Measurements from ENCODE around the gene DYTN.

DYTN gene

DNA sequence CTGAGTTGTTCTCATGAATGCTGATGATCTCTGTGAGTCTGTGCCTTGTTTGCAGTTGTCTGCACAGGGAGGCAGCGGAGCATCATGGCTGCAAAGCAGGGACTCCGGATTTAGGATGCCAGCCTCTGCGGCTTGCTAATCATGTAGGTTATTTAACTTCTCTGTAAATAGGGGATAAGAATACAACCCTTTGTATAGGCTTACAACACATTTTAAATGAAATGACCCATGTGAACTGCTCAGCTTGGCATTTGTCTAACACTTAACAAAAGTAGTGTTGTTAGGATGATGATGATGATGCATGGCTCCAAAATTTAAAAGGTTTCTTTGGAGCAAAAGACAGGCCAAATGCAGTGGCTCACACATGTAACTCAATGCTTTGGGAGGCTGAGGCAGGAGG is 19.4 kb downstream of the DYTN start:
- no peak for DNase-seq

DNA sequence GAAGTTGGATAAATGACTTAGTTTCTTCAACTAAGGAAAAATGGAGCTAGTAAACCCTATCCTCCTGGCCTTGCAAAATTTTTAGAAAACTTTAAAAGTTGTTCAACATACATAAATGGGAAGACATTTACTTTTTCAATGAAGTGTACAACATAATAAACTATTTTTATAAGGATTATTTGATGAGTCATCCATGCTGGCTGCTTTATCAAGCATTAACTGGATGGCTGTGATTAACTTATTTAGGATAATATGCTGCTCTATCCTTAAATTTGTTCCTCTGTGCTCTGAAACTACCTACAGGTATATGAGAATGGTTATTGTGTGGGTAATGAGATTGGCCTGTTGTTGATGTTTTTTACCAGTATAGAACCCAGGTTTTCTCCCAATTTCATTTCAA is 21.3 kb downstream of the DYTN start:
- no peak for DNase-seq

DNA sequence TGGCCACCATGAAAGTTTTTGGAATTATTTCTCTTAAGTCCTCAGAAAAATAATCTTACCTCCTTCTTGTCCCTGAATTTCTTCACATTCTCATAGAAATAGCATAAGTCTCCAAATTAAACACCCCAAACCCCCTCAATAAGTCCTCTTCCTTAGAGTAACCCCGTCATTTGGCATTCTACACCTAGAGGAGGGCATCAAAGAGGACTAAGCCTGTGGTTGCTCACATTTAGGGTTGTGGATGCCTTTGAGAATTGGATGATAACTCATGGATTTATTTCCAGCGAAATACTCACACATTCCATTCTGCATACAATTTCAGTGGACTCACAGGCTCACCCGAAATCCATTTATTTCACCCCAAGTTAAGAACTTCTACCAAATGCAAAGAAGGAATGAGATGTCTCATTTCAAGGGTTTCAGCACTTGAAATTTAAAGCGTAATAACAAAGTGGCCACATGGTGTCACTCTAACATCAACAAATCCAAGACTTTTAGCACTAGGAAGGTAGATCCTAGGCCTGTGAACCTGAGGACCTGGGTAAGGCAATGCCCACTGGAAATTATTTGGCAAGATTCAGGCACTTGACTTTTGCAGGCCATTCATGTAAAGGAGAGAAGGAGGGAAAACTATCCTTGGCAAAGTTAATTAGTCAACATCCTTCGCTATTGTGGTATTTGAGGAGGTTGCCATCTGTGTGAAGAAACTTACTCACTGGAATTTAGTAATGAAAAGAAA is 24.6 kb downstream of the DYTN start:
- peak in 1 of 2 donors; percentile 49 for DNase-seq

DNA sequence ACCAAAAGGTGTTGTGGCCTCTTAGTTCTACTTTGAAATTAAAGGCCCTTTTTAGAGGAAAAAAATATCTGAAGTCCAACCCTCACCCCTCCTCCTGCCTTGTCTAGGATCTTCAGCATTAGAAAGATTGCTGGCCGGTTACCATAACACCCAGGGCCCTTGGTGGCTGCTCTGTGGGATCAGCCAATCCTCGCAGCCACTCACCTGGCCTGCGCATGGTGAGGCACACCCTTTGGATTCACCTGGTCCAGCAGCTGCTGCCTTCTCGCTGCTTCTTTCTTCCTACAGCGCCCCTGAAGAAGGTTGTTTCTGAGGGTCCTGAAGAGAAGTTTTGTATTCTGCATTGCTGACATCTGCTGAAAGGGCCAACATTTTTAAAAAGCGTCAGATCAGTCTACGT is 25.2 kb downstream of the DYTN start:
- DNase-seq: no peak

DNA sequence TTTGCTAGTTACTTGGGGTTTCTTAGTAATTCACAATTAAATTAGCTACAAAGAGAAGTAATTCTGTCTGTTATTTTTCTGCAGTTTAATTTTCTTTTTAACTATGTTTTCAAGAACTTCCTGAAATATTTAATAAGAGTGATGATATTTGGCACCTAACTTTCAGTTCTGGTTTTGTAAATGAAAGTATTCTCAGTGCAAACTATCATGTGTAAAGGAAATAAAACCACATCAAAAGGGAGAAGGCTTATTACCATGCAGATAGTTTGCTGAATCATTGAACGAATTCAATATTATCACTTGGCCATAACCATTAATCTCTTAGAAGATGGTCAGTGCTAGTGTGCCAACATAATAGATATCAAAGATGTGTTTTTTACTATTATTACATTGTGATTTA is 29.2 kb downstream of the DYTN start:
- no peak for DNase-seq

DNA sequence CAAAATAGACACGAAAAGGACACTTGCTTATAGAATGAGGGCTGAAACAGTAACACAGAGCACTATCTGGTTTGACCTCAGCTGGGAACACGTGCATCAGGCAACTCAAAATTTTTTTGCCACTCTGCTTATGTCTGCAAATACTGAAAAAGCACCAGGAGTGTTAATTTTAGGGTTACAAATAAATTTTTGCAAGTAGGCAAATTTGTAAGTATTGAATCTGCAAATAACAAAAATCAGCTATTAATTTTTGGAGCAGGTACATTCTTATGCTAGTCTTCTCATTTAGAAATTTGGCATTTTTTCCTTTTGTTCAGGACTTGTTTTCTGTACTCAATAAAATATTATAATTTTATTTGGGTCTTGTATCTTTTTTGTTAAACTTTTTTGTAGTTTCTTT is 29.7 kb downstream of the DYTN start:
- no peak for DNase-seq

DNA sequence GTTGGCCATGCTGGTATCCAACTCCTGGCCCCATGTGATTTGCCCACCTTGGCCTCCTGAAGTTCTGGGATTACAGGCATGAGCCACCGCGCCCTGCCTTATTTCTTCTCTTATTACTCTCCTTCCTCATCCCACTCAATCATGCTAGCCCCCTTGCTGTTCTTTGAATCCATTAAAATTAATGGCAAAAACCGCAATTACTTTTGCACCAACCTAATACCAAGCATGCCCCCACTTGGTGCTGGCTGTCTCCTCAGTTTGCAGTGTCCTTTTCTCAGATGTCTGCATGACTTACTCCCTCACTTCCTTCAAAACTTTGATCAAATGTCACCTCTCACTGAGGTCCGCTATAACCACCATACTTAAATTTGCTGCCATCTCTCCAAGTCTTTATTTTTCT is 34.6 kb downstream of the DYTN start:
- DNase-seq: no peak

DNA sequence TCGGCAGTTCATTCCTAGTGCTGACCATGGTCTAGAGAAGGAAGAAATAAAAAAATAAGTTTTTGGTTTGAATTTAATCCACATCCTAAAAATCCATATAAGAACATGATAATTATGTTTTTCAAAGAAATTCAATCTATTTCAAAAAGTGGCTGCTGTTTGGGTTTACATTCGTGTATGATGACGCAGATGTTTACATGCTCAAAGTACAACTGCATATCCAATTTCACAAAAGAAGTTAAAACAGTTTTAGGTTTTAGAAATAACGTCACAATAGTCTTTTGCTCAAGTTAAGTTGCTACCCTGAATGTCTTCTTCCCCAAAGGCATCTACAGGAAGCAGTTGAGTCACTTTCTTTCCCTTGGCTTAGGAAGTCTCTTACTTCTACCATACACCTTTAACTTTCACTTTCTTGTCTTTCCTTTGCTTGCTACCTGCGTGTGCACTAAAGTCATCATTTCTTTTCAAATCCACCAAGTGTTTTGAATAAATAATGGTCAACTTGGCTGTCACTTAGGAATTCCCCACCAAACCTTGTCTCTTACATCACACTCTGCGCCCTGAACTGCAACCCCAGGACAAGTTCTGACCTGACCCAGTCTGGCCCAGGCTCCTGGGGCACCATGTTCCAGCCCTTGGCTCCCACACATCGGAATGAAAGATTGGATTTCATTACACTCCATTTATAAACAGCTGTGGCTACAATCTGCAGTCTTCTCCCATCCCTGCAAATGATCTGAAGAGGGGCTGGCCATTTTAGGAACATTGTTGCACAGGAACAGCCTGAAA is 47.5 kb downstream of the DYTN start:
- no peak for DNase-seq

DNA sequence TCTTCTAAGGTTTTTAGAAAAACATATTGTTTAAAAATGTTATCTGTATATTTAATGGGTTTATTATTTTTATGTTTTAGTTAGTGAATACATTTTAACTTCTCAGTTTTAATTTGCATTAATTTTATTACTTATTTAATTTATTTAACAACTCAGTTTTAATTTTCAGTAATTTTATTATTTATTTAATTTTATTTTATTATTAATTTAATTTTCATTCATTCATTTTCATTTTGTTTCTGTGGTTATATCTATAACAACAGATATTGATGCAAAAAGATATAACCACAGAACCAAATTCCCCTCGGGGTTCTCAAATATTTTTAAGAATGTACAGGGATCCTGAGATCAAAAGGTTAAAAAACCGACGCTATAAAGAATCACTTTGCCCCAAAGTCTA is 52.9 kb downstream of the DYTN start:
- DNase-seq: no peak

DNA sequence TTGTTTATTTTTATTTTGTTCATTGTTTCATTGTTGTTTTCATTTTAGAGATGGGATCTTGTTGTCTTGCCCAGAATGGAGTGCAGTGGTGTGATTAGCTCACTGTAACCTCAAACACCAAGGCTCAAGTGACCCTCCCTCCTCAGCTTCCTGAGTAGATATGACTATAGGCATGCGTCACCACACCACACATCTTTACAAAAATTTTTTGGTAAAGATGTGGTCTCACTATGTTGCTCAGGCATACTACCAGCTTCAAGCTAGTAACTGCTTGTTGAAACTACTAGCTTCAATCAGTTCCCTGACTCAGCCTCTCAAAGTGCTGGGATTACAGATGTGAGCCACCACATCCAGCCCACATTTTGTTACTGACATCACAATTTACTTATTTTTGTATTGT is 61.1 kb downstream of the DYTN start:
- no peak for DNase-seq

DNA sequence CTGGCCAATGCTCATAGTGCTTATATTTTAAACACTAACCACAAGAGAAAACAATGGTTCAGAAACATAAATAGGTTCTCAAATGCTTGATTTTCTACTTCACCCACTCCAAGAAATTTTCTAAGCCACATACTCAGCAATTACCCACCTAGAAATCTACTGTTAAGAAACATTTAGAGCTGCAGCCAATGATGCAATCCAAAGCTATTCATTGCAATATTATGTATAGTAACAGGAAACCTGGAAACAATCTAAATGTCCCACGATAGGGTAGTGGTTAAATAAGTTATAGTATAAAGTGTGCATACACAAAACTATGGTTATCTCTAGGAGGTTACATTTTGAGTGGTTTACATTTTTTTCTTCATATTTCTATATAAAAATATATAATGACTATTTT is 70.2 kb downstream of the DYTN start:
- DNase-seq: no peak

DNA sequence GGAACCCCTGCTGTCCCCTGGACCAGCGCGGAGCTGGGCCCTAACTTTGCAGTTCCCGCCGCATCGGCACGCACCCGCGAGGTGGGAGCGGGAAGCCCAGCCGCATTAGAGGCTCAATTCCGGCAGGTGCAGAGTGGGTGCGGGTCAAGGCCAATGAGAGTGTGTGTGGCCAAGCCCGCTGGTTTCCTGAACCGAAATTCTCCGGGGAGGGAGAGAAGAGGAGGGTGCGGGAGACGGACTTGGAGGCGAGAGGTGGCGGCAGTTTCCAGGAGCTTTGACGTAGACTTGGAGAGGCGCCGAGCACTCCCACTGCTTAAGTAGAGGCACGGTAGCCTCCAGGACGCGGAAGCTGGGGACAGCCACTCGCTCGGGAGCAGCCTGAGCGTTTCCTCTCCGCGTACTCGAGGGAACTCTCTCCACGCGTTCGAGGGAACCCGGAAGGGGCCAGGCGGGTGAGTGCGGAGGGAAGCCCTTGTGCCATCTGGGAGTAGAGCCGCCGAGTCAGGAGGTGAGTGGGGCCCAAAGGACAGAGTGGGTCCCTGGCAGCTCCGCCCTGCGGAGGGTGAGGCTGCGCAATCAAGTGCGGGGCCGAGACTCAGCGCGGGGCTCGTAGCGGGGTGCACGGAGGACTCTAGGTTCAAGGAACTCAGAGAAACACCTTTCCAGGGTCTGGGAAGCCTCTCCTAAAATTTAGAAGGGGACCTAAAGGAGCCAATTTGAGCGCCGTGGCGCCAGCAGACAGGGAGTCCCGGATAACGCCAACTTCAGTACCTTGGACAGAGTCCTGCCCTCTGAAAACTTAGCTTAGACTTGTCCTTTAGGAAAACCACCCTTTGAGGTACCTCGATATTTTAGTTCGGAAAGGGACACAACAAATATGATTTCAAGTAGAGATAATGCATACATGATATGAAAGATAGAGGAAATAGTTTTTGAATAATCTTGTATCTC is 75.8 kb downstream of the DYTN start, which contains the start of gene FAM237A:
TSS of gene FAM237A (plus strand) at position 413 of the 951 bp plus-strand sequence. CDS start 1,750 bp downstream, outside the sequence.
- no peak for DNase-seq

DNA sequence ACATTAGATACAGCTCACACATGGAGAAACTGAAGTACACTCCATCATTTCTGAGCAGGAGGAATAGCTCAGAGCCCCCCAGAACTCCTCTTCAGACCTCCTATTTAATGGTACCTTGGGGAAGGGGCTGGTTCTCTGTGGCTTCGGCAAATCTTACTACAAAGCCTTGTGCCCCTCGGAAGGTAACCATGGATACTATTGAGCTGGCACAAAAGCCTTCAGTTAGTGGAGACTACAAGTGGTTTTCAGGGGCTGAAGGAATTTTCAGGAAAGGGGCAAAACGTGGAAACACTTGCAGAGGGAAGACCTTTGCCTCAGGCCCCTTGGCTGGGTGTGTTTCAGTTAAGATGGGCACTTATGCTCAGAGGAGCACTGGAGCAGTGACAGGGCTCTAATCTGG is 77.0 kb downstream of the DYTN start:
- no peak for DNase-seq

DNA sequence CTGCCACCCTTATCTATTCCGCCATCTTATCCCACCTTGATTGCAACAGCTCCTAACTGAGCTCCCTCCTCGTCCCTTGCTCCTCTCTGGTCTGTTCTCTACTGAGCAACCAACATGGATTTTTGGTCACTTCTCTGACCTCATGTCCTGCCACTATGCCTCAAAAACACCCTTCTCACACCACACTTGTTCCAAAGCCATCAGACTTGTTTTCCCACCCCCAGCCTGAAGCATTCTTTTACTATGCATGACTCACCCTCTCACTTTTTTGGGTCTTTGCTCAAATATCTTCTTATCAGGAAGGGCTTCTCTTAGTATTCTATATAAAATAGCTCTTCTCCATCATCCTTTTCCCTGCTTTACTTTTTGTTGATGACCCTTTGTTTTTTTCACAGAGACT is 78.6 kb downstream of the DYTN start:
- no peak for DNase-seq

DNA sequence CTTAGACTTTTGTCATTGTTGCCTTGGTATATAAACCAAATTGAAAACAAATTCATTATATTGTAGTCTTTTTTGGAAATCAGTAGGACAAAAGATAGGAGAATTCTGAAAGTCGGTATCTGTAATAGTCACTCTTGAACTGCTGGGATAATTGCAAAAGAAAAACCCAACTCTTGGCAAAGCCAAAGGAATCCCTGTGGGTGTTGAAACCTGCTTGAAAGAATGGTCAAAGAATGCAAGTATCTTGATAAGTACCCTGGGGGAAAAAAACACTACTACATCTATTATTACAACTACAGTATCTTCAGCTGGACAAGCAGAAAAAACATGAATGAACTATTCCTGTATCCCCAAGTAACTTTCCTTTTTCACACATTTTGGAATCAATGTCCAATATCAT is 83.2 kb downstream of the DYTN start:
- no peak for DNase-seq

DNA sequence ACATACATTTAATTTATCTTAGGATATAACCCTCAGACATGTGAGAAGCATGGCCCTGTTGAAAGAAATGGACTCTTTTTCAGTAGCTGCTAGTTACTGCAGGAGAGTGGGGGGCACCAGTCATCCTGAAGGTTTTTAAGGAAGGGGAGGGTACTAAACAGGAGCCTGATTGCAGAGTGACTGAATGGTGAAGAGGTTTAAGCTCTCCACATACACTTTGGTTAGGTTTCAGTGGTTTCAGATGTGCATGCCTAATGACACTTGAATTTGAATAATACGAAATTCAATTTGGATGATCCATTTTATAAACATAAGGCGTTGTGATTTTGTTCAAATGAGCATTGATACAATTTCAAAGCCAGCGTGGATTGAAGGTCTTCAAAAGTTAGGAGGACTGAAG is 86.9 kb downstream of the DYTN start:
- no peak for DNase-seq

DNA sequence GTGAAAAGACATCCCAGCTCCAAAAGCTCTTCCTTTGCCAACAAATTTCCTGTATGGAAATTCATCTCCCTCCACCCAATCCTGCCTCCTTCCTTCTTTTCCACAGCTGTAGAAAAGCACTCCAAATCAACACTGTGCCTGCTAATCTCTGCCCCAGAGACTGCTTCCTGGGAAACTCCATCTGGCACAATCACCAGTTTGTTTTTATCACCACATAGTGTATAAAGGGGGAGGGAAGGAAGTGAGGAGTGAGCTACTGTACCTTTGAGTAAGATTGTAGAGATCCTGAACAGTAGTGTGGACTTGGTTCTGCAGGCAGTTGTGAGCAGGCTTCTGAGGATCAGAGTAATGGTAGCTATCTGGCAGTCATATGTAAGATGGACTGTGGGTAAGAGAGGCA is 90.6 kb downstream of the DYTN start:
- DNase-seq: no peak

DNA sequence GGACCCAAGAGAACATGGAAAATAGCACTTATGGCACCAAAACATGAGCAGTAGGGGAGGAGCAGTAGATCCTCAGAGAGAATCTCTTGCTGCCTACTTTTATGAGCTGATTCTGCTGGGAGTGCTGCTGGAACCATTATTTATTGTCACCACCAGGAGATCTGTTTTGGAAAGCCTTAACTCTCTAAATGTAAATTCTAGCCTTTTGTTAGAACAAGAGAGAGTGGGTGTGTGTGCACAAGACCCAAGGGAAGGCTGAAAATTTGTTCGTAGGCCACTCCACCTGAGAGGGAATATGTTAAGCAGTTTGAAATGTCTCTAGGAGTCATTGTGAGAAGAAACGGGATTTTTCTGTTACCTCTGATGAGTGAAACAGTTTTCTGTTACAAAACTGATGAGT is 92.1 kb downstream of the DYTN start:
- DNase-seq: no peak

DNA sequence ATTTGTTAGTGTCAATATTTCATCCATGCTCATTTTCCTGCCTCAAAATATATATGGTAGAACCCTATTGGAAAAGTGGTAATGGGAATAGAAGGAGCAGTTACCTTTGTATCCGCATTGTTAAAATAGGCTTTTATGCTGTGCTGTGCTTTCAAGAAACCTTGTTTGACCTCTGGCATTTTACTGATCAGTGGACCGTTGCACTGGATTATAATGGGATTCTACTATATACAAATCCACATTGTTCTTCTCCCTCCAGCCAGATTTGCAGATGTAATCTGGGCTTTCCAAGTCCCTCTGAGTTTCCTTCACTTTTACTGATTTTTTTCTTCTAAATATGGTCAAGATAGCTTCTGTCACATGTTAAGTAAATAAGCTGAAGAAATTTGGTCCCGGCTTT is 99.2 kb downstream of the DYTN start:
- DNase-seq: no peak

DNA sequence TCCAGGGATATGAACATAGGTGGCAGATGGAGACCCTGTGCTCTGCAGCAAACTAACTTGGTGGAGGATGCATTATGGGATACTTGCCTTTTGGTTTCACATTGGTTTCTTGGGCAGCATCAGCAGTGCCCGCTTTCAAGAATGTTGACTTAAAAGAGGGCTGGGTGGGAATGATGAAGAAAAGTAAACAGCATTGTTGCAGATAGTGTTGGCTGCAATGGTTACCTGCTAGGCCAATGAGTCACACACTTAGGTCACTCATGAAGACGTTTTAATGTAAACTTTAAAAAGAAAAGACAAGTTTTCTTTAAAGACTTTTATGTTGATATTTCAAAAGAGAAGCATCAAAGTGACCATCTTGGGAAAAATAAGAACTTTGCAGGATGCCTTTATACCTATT is 102.0 kb downstream of the DYTN start:
- DNase-seq: no peak

DNA sequence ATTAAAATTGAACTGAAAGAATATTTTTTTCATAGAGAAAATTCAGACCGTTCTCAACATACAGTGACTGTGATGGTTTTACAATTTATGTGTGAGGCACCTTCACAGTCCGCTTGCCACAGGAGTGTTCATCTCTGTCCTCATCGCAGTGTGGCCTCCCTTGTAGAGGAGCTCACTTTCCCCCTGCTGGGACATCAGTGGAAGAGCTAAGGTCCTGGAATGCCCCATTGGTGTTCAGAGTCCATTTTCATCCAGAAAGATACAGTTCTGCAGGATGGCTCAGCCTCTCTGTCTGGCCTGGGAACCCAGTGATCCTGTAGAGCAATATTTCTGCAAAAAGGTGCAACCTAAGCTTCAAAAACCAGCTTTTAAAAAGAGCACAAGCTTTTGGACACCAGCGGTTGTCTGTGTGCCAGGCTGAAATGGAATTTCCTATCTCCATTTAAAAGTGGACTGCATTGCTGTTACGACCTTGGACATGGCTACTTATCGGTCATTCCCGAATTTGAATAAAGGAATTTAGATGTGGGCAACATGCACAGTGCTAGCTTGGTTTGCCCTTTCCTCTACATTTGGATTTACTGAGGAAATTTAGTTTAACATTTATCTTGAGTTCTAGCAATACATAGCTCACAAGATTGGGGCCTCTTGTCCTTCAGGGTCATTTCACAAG is 102.6 kb downstream of the DYTN start:
- DNase-seq: no peak

DNA sequence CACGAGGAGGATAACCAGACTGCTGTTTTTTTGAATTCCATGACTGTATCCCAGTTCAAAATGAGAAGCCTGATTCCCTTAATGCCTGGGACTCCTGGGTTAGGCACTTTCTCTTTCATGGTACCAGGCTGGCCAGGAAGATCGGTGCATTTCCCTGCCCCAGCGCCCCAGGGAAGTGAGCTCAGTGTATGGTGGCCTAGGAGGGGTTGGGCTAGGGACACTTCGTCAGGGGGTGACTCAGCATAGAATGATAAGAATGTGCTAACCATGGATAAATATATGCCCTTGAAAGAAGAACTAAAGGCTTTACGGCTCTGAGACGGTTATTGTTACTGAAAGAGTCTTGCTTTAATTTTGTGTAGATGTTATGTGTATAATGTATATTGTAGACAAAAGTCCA is 103.4 kb downstream of the DYTN start:
- no peak for DNase-seq

DNA sequence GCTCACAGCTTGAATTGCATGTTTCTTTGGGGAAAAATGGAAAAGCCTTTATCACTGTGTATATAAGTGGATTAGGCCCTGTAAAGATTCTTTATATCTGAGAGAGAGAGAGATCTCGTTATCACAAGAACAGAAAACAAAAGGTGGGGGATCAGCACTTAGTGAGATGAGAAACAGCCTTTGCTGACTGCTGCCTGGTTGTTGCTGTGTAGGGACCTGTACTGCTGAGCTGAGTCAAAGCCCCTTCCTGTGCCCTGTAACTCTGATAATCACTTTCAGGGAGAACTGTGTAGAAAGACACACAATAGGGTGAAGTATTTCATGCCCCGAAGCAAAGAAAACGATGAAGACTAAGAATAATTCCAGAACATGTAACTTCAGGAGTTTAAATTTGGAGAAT is 106.5 kb downstream of the DYTN start:
- no peak for DNase-seq
